ENCODE measurements around the gene MRPS7.
"Not testable (repeated sequence)": the region's sequence is repeated elsewhere in the genome, so short reads cannot be mapped to it uniquely, and the experiment has no call there.

DNA sequence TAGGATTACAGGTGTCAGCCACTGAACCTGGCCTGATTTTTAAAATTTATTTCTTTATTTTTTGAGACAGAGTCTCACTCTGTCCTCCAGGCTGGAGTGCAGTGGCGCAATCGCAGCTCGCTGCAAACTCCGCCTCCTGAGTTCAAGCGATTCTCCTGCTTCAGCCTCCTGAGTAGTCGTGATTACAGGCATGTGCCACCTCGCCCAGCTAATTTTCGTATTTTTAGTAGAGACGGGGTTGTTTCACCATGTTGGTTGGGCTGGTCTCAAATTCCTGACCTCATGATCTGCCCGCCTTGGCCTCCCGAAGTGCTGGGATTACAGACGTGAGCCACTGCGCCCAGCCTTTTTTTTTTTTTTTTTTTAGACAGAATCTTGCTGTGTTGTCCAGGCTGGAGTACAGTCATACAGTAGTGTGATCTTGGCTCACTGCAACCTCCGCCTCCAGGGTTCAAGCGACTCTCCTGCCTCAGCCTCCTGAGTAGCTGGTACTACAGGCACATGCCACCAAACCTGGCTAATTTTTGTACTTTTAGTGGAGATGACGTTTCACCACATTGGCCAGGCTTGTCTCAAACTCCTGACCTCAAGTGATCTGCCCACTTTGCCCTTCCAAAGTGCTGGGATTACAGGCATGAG is 31.2 kb downstream of the MRPS7 start:
- not testable (repeated sequence) for TF ChIP-seq POLR2A (IDR thresholded peaks at IDR 0.05; ENCODE audit: low read depth, low read length); CTCF (IDR thresholded peaks at IDR 0.05; ENCODE audit: extremely low read depth in 1 of 2, insufficient read depth in 1 of 2, low read depth in 1 of 2, low read length in 2 of 2)

Measured in endothelial cell of umbilical vein (primary cell).